CD14-positive monocyte (primary cell): ENCODE data around the gene PRUNE1. TPM values are rescaled to one million over a fixed set of nuclear protein-coding genes. Genes with fewer than 3 reads are reported as not detected.
A peak's percentile ranks its signal among the peaks of the same experiment; 100 is the strongest.

Experiments
- DNase-seq, 3 donors: peaks; one replicate each; pipeline ENCODE4 v3.0.0-alpha.2; 2011 to 2022
- H2AFZ ChIP-seq: 2 replicates; pipeline ENCODE4 v1.6.0; 2012; ENCODE audit warnings: mild to moderate bottlenecking, low read depth, low read length, inconsistent platforms; ENCODE audit not compliant: insufficient read depth, poor library complexity, severe bottlenecking
- H3K27ac ChIP-seq, 2 donors: 1 replicate in 1 of 2; 2 replicates in 1 of 2; pipeline ENCODE4 v1.5.1; 2012 to 2013; ENCODE audit warnings: low read length in 2 of 2, control low read depth in 1 of 2, inconsistent platforms in 1 of 2, low read depth in 1 of 2, mild to moderate bottlenecking in 1 of 2
- H3K27me3 ChIP-seq, 2 donors: one replicate each; pipeline versions ENCODE4 v1.6.0 to v1.6.1; 2011 to 2013; ENCODE audit warnings: low read length in 2 of 2; ENCODE audit not compliant: control insufficient read depth in 2 of 2, insufficient read depth in 2 of 2
- H3K36me3 ChIP-seq, 2 donors: replicated peaks in 1 of 2; 1 replicate in 1 of 2; 2 replicates in 1 of 2; pipeline versions ENCODE4 v1.5.1 to v1.6.1; 2012 to 2013; ENCODE audit warnings: low read length in 2 of 2, control low read depth in 1 of 2, inconsistent platforms in 1 of 2, mild to moderate bottlenecking in 1 of 2; ENCODE audit not compliant: insufficient read depth in 2 of 2, control insufficient read depth in 1 of 2
- H3K4me1 ChIP-seq, 2 donors: 1 replicate in 1 of 2; 2 replicates in 1 of 2; pipeline versions ENCODE4 v1.5.1 to v1.6.1; 2012 to 2013; ENCODE audit warnings: low read length in 2 of 2, control low read depth in 1 of 2, inconsistent platforms in 1 of 2, mild to moderate bottlenecking in 1 of 2, moderate library complexity in 1 of 2; ENCODE audit not compliant: insufficient read depth in 2 of 2, control insufficient read depth in 1 of 2
- H3K4me2 ChIP-seq: replicated peaks from 2 replicates; pipeline ENCODE3; 2012; ENCODE audit warnings: low read length, moderate library complexity, mild to moderate bottlenecking; ENCODE audit not compliant: poor library complexity, severe bottlenecking; ENCODE audit errors: extremely low read depth
- H3K4me3 ChIP-seq, 3 experiments: fragments of 200-600 bp in 1 of 3; sonication (generic) in 1 of 3; replicated peaks in 1 of 3; 1 replicate in 2 of 3; 2 replicates in 1 of 3; pipeline ENCODE4 v1.5.1; 2011 to 2013; ENCODE audit warnings: low read length in 3 of 3, mild to moderate bottlenecking in 3 of 3, control low read depth in 2 of 3, low read depth in 2 of 3, inconsistent platforms in 1 of 3, moderate library complexity in 1 of 3
- H3K79me2 ChIP-seq: 2 replicates; pipeline ENCODE4 v1.6.0; 2012; ENCODE audit warnings: mild to moderate bottlenecking, control low read depth, inconsistent platforms, low read length, moderate library complexity; ENCODE audit not compliant: insufficient read depth
- H3K9ac ChIP-seq: 2 replicates; pipeline ENCODE4 v1.6.0; 2017; ENCODE audit warnings: low read length, mild to moderate bottlenecking; ENCODE audit not compliant: insufficient read depth, poor library complexity, severe bottlenecking
- H3K9me3 ChIP-seq, 2 donors: replicated peaks in 1 of 2; 1 replicate in 1 of 2; 2 replicates in 1 of 2; pipeline versions ENCODE4 v1.5.1 to v1.6.1; 2012 to 2013; ENCODE audit warnings: low read length in 2 of 2, control low read depth in 1 of 2; ENCODE audit not compliant: control insufficient read depth in 1 of 2, insufficient read depth in 1 of 2
- H4K20me1 ChIP-seq: 2 replicates; pipeline ENCODE4 v1.6.0; 2012; ENCODE audit warnings: mild to moderate bottlenecking, low read length, control low read depth, moderate library complexity; ENCODE audit not compliant: insufficient read depth
- H3K27ac Mint-ChIP-seq, 7 donors: one replicate each; pipeline ENCODE4 v1.8.0; 2020; ENCODE audit warnings: mild to moderate bottlenecking in 7 of 7, mixed read lengths in 7 of 7, moderate library complexity in 6 of 7, inconsistent platforms in 2 of 7
- H3K27me3 Mint-ChIP-seq, 3 donors: one replicate each; pipeline ENCODE4 v1.8.0; 2021 to 2022; ENCODE audit warnings: low read depth in 3 of 3, mild to moderate bottlenecking in 3 of 3, mixed read lengths in 3 of 3, moderate library complexity in 3 of 3, inconsistent platforms in 1 of 3
- H3K36me3 Mint-ChIP-seq, 2 donors: one replicate each; pipeline ENCODE4 v1.8.0; 2020; ENCODE audit warnings: mixed read lengths in 2 of 2, inconsistent platforms in 1 of 2, mild to moderate bottlenecking in 1 of 2
- H3K4me1 Mint-ChIP-seq: one replicate; pipeline ENCODE4 v1.8.0; 2020; ENCODE audit warnings: mild to moderate bottlenecking, mixed read lengths
- H3K4me3 Mint-ChIP-seq, 2 donors: one replicate each; pipeline ENCODE4 v1.8.0; 2020; ENCODE audit warnings: mild to moderate bottlenecking in 2 of 2, mixed read lengths in 2 of 2, moderate library complexity in 1 of 2
- H3K9me3 Mint-ChIP-seq, 7 donors: one replicate each; pipeline ENCODE4 v1.8.0; 2020 to 2022; ENCODE audit warnings: mixed read lengths in 7 of 7, mild to moderate bottlenecking in 6 of 7, moderate library complexity in 6 of 7, inconsistent platforms in 2 of 7
- WGBS: methylation state at CpG from one replicate; pipeline ENCODE4 v1.1.5; 2013; ENCODE audit warnings: missing lambda C conversion rate; ENCODE audit not compliant: insufficient coverage; 5-methylcytosine and 5-hydroxymethylcytosine counted together
- intact Hi-C, 2 donors: fragments of 100-400 bp; cut with micrococcal nuclease; formaldehyde crosslinking; loops; one replicate each; pipeline versions ENCODE4 v1.15.0 to v1.15.1; 2023
- polyA plus RNA-seq, 3 donors: library from polyadenylated mRNA; depleted of rRNA in 1 of 3; unstranded in 2 of 3; stranded (reverse) in 1 of 3; fragments of 300-500 nt in 2 of 3; fragments of >200 nt in 1 of 3; fragmentation: Illumina TruSeq in 2 of 3; gene quantifications; 1 replicate in 2 of 3; 2 replicates in 1 of 3; pipeline ENCODE4 v1.2.3, GENCODE V29; 2012 to 2021
- TF ChIP-seq, protein P1 (sequence below): fragments of 200-600 bp; IDR thresholded peaks from one replicate; pipeline ENCODE4 v1.8.0; 2022; ENCODE audit warnings: antibody characterized with exemption, mild to moderate bottlenecking

Gene PRUNE1
- polyA plus RNA-seq, 3 donors = 8.4 to 22.8 (median 22.6) TPM

DNA sequence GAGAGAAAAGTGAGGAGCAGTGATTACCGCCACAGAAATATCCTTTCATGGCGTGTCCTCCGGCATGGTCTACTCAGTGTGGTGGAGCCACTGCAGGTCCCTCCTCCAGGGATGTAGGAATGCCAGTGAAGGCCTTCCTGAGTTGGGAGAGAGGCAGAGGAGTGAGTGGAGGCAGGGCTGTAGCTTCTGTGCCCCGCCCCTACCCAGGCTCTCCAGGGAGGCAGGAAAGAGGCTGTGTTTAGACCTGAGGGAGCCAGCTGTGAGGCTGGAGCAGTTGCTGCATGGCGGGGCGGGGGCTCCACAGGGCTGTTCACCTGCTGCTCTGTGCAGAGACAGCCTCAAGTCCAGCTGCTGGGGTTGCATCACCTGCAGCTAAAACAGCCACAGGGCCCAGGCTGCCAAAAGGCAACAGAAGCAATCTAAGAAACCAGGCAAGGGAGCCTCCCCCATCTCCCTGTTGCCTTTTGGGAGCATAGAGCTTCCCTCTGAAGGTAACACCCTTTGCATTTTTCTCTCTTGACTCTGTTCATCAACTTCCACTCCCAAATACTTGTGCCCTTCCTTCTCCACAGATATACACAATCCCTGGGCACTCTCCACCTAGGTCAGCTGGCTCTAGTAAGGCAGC lies 27.0 kb upstream of the PRUNE1 start:
- H3K27ac Mint-ChIP-seq = no peak overlapping the region
- H3K9me3 Mint-ChIP-seq = no peaks in the 10 kb centered on the region
- no peak overlapping the region for H3K27ac ChIP-seq
- peaks cover 34% of the 10 kb centered on the region for H3K4me1 Mint-ChIP-seq
- H2AFZ ChIP-seq = no peak overlapping the region
- H3K36me3 Mint-ChIP-seq = peaks cover 0 to 4% of the 10 kb centered on the region in 2 donors
- 92% methylated on average over 6 of the region's 6 CpGs for WGBS
- no peak overlapping the region for H3K9ac ChIP-seq
- no peak overlapping the region for H3K4me3 ChIP-seq
- peaks cover 35 to 36% of the 10 kb centered on the region in 2 donors for H3K4me1 ChIP-seq
- no peaks in the 10 kb centered on the region for H4K20me1 ChIP-seq
- H3K27me3 Mint-ChIP-seq = peaks cover 0 to under 1% (median 0%) of the 10 kb centered on the region in 3 donors
- TF ChIP-seq, protein P1, sequence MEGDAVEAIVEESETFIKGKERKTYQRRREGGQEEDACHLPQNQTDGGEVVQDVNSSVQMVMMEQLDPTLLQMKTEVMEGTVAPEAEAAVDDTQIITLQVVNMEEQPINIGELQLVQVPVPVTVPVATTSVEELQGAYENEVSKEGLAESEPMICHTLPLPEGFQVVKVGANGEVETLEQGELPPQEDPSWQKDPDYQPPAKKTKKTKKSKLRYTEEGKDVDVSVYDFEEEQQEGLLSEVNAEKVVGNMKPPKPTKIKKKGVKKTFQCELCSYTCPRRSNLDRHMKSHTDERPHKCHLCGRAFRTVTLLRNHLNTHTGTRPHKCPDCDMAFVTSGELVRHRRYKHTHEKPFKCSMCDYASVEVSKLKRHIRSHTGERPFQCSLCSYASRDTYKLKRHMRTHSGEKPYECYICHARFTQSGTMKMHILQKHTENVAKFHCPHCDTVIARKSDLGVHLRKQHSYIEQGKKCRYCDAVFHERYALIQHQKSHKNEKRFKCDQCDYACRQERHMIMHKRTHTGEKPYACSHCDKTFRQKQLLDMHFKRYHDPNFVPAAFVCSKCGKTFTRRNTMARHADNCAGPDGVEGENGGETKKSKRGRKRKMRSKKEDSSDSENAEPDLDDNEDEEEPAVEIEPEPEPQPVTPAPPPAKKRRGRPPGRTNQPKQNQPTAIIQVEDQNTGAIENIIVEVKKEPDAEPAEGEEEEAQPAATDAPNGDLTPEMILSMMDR = no peak
- no peak overlapping the region for H3K4me3 Mint-ChIP-seq
- no peaks in the 10 kb centered on the region for H3K27me3 ChIP-seq
- no peak for DNase-seq
- intact Hi-C loops = no loop called here
- no peak overlapping the region for H3K4me2 ChIP-seq
- H3K79me2 ChIP-seq = peaks cover 11% of the 10 kb centered on the region
- no peaks in the 10 kb centered on the region for H3K9me3 ChIP-seq
- H3K36me3 ChIP-seq = no peaks in the 10 kb centered on the region

DNA sequence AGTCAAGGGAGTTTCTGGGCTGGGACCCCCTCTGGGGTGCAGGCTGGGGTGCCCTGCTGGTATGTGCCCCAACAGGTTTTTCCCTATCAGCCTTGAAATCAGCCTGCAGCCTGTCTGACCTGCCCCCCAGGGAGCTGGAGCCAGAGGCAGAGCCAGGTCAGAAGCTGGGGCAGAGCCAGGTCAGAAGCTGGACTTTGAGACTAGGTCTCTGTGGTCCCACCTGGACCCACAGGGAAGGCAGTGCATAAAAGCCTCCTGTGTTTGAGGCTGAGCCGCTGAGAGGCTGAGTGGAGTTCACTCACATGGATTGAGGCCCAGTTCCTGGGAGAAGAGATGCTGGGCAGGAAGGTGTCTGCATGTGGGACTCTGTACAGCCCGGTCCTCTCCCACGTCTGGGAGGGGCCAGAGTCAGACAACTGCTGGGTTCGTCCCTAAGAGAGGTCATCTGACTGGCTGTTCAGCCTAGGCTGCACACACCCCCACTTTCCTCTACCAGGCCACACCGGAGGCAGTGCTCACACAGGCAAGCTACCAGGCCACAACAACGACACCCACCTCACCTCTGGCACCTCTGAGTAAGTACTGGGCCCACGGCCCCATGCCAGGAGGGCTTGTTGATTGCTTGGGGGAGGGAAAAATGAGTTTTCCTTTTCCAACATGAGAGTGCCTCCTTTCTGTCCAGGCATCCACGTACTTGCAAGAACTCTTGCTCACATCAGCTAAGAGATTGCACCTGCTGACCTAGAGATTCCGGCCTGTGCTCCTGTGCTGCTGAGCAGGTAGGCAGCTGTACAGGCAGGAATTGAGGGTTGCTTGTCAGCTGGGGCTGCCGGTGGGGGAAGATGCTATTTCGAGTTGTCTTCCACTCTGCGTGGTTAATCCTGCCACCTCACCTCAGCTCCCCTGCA lies 26.2 kb upstream of the PRUNE1 start, which contains the start of gene ANXA9:
Gene ANXA9 (plus strand): TSS at position 488 of the 908 bp plus-strand sequence. CDS start 814 bp downstream, outside the sequence.
- Histone ChIP-seq H3K4me1 (peaks cover 28 to 29% of the 10 kb centered on the region in 2 donors), H4K20me1 (no peaks in the 10 kb centered on the region), H3K36me3 (no peaks in the 10 kb centered on the region), H3K4me3 (no peak within 1 kb of the TSS), H3K4me2 (no peak within 1 kb of the TSS), H3K27ac (no peak within 1 kb of the TSS), H3K9me3 (no peaks in the 10 kb centered on the region), H3K27me3 (no peaks in the 10 kb centered on the region), H3K79me2 (peaks cover 9% of the 10 kb centered on the region), H2AFZ (no peak within 1 kb of the TSS), H3K9ac (no peak within 1 kb of the TSS)
- Mint-ChIP-seq H3K27ac (peak within 1 kb of the TSS in 1 of 7 donors; percentile 15), H3K36me3 (peaks cover 0 to 4% of the 10 kb centered on the region in 2 donors), H3K4me1 (peaks cover 26% of the 10 kb centered on the region), H3K9me3 (no peaks in the 10 kb centered on the region), H3K27me3 (peaks cover 0 to 1% (median 0%) of the 10 kb centered on the region in 3 donors), H3K4me3 (no peak within 1 kb of the TSS)
- intact Hi-C loops = no loop called here
- 87% methylated on average over 4 of the region's 12 CpGs for WGBS
- DNase-seq = no peak
- TF ChIP-seq, protein P1 = no peak
